ENCODE measurements around the gene ZCCHC14.

Gene ZCCHC14

DNA sequence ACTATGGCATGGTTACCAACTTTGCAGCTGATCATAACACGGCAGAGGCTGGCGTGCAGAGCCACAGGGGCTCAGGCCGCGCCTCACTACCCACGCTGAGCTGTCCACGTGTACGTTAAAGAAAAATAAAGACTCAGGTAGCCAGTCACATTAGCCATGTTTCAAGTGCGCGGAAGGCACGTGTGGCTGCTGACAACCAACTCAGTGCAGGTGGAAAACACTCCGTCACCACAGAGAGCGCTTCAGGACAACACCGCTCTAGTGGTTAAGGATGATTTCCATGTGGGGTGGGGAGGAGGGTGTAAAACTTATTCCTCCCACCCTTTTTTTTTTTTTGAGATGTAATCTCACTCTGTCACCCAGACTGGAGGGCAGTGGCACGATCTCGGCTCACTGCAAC lies 33.8 kb downstream of the ZCCHC14 start:
- Histone ChIP-seq H3K9ac (no peak overlapping the region), H3K4me1 (ENCODE audit: low read depth, poor library complexity, severe bottlenecking) (peaks cover 10% of the 10 kb centered on the region), H2AFZ (ENCODE audit: low read depth) (no peak overlapping the region), H3K79me2 (ENCODE audit: insufficient read depth, low read depth) (no peaks in the 10 kb centered on the region; the same call in 1 of the 2 replicates), H4K20me1 (ENCODE audit: insufficient read depth) (no peaks in the 10 kb centered on the region), H3K27me3 (ENCODE audit: insufficient read depth, low read depth) (no peaks in the 10 kb centered on the region), H3K27ac (no peak overlapping the region), H3K4me3 (IDR thresholded peaks at IDR 0.05; ENCODE audit: insufficient read depth, low read depth, low read length) (no peak overlapping the region), H3K4me2 (no peak overlapping the region), H3K36me3 (ENCODE audit: insufficient read depth) (no peaks in the 10 kb centered on the region)
- TF ChIP-seq, protein P1, sequence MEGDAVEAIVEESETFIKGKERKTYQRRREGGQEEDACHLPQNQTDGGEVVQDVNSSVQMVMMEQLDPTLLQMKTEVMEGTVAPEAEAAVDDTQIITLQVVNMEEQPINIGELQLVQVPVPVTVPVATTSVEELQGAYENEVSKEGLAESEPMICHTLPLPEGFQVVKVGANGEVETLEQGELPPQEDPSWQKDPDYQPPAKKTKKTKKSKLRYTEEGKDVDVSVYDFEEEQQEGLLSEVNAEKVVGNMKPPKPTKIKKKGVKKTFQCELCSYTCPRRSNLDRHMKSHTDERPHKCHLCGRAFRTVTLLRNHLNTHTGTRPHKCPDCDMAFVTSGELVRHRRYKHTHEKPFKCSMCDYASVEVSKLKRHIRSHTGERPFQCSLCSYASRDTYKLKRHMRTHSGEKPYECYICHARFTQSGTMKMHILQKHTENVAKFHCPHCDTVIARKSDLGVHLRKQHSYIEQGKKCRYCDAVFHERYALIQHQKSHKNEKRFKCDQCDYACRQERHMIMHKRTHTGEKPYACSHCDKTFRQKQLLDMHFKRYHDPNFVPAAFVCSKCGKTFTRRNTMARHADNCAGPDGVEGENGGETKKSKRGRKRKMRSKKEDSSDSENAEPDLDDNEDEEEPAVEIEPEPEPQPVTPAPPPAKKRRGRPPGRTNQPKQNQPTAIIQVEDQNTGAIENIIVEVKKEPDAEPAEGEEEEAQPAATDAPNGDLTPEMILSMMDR (conservative IDR thresholded peaks at IDR 0.05; ENCODE audit: low read depth, low read length) = no peak

DNA sequence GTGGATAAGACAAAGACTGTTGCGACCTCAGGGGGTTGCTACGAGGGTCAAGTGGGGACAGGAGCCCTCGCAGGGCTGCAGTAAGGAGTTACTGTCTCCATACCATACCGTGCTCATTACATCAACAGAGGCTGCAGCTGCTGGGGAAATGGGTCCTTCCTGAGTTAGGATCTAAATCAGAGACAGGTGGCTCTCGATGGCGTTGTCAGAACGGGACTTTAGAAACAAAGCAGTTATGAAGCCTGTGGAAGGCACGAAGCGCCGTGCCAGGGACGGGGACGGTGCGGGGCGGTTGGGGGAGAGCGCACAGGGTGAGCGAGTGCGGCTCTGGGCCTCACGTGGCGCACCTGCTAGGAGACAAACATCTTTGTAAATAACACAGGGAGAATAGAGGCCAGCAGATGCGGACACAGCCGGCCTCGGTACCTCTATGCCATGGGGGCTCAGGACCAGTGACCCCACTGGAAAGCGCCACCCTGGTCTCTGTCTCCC lies 34.4 kb downstream of the ZCCHC14 start:
- H3K4me1 ChIP-seq (ENCODE audit: low read depth, poor library complexity, severe bottlenecking) = peaks cover 8% of the 10 kb centered on the region
- no peak overlapping the region for H2AFZ ChIP-seq (ENCODE audit: low read depth)
- H3K27ac ChIP-seq = no peak overlapping the region
- no peak overlapping the region for H3K4me3 ChIP-seq (IDR thresholded peaks at IDR 0.05; ENCODE audit: insufficient read depth, low read depth, low read length)
- no peaks in the 10 kb centered on the region for H4K20me1 ChIP-seq (ENCODE audit: insufficient read depth)
- H3K36me3 ChIP-seq (ENCODE audit: insufficient read depth) = no peaks in the 10 kb centered on the region
- H3K9ac ChIP-seq = no peak overlapping the region
- no peaks in the 10 kb centered on the region for H3K27me3 ChIP-seq (ENCODE audit: insufficient read depth, low read depth)
- no peaks in the 10 kb centered on the region; the same call in 1 of the 2 replicates for H3K79me2 ChIP-seq (ENCODE audit: insufficient read depth, low read depth)
- H3K4me2 ChIP-seq = no peak overlapping the region
- TF ChIP-seq, protein P1 (conservative IDR thresholded peaks at IDR 0.05; ENCODE audit: low read depth, low read length) = no peak

DNA sequence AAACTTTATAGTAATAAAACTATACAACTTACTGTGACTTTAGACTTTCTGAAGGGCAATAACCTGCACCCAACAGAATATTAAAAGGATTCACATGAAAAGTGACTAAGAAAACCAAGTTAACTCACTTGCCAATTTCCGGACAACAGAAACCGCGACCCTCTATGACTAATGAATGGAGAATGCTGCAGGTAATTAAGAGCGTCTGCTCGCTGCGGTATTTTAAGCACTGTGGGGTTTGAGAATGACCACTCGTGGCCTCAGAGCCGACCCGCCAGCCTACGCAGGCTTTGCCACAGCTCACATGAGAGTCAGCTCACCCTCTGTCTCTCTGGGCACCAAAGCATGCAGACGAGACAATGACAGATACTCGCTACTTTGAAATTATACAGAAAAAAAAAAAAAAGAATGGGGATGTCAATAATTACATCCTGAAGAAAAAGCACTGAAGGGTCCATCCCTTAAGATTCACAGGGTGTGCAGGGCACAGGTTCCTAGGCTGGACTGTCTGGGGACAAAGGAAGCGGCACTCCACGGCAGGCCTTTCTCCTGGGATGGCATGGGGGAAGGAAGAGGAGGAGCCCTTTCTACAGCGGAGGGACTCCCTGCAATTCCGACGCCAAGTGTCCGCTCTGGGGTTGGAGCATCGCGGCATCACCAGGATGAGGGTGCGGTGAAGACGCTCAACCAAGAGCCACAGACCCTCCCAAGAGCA lies 35.0 kb downstream of the ZCCHC14 start:
- H3K27ac ChIP-seq = no peak overlapping the region
- peaks cover 8% of the 10 kb centered on the region for H3K4me1 ChIP-seq (ENCODE audit: low read depth, poor library complexity, severe bottlenecking)
- no peak overlapping the region for H2AFZ ChIP-seq (ENCODE audit: low read depth)
- no peaks in the 10 kb centered on the region for H3K27me3 ChIP-seq (ENCODE audit: insufficient read depth, low read depth)
- TF ChIP-seq, protein P1 (conservative IDR thresholded peaks at IDR 0.05; ENCODE audit: low read depth, low read length) = no peak
- H4K20me1 ChIP-seq (ENCODE audit: insufficient read depth) = no peaks in the 10 kb centered on the region
- no peak overlapping the region for H3K9ac ChIP-seq
- H3K79me2 ChIP-seq (ENCODE audit: insufficient read depth, low read depth) = no peaks in the 10 kb centered on the region; the same call in 1 of the 2 replicates
- H3K36me3 ChIP-seq (ENCODE audit: insufficient read depth) = no peaks in the 10 kb centered on the region
- H3K4me2 ChIP-seq = no peak overlapping the region
- no peak overlapping the region for H3K4me3 ChIP-seq (IDR thresholded peaks at IDR 0.05; ENCODE audit: insufficient read depth, low read depth, low read length)

DNA sequence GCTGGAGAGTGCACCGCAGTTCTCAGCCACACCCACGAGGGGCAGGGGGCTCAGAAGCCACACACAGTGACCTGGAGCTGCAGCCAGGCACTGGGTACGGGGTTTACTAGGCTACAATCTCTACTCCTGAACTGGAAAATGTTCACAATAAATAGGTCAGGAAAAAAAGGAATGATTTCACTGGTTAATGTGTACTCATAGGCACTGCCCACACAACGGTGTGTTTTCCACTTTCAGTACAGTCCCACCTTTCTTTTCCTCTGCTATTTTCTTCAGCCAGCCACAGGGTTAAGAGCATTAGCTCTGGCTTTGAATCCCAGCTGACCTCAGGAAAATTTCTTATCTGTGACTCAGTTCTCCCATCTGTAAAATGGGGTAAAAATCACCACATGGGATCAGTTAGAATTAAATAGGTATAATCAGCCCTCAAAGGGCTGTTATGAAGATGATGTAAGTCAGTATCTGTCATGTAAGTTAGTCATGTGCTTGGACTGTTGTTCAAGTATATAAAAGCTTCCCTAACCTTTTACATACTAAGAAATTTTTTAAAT lies 35.7 kb downstream of the ZCCHC14 start:
- TF ChIP-seq, protein P1 (conservative IDR thresholded peaks at IDR 0.05; ENCODE audit: low read depth, low read length) = no peak
- H3K4me2 ChIP-seq = no peak overlapping the region
- no peaks in the 10 kb centered on the region; the same call in 1 of the 2 replicates for H3K79me2 ChIP-seq (ENCODE audit: insufficient read depth, low read depth)
- H3K4me3 ChIP-seq (IDR thresholded peaks at IDR 0.05; ENCODE audit: insufficient read depth, low read depth, low read length) = no peak overlapping the region
- no peak overlapping the region for H3K9ac ChIP-seq
- no peak overlapping the region for H3K27ac ChIP-seq
- no peaks in the 10 kb centered on the region for H3K27me3 ChIP-seq (ENCODE audit: insufficient read depth, low read depth)
- H3K36me3 ChIP-seq (ENCODE audit: insufficient read depth) = no peaks in the 10 kb centered on the region
- H4K20me1 ChIP-seq (ENCODE audit: insufficient read depth) = no peaks in the 10 kb centered on the region
- H2AFZ ChIP-seq (ENCODE audit: low read depth) = no peak overlapping the region
- peaks cover 8% of the 10 kb centered on the region for H3K4me1 ChIP-seq (ENCODE audit: low read depth, poor library complexity, severe bottlenecking)
